Measurements from ENCODE around the gene ROR1. TPM values are rescaled to one million over a fixed set of nuclear protein-coding genes. Genes with fewer than 3 reads are reported as not detected.
"Not testable (repeated sequence)": the region's sequence is repeated elsewhere in the genome, so short reads cannot be mapped to it uniquely, and the experiment has no call there.

ROR1 gene
- total RNA-seq, 1 donor: 0.10 TPM

DNA sequence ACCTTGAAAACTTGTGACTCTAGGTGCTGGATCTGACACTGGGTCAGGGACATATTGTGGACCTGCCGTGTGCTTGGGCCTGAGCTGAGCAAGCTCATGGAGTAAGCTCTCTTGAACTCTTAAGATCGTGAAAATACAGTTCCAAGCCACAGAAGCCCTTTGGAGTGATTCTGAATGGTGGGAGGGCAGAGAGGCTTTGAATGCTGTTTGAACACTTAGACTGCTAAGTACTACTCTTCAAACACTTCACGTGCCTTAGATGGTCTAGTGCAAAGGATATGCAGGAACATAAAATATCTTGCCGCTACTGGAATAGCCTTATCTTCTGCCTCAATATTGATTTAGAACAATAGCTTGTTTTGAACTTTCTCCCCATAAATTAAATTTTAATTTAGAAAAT, 21.6 kb downstream of the ROR1 start:
- Histone ChIP-seq H3K4me3 (ENCODE audit: low read length) (no peak overlapping the region), H3K27me3 (ENCODE audit: insufficient read depth, low read length) (no peaks in the 10 kb centered on the region), H3K9me3 (ENCODE audit: low read depth, low read length) (no peaks in the 10 kb centered on the region), H3K4me1 (ENCODE audit: insufficient read depth, low read length) (no peaks in the 10 kb centered on the region)

DNA sequence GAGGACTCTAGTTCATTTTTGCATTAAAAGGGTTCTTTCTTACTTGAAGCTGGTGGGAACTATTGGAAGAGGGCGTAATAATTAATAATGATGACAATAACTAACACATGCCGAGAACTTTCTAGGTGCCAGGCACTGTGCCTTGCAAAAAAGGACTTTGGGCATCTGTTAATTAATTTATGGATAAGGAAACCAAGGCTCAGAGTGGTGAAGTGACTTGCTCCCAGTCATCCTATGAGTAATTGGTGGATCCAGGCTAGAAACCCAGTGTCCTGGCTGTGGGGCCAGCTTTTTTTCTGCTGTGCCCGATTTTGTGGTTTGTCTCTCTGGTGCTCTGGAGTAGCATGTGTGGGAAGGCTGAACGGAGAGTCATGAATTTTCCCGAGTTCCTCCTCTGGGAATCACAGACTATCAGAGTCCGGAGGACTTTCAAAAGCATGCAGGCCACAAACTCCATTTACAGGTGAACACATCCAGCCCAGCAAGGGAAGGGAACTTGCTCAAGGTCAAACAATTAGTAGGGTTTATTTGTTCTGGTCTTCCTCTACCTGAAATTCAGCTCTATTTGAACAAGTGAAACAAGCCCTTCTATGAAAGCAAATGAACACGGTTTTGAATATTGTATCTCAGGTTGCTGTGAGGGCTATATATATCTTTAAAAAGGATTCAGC, 23.4 kb downstream of the ROR1 start:
- Histone ChIP-seq H3K4me3 (ENCODE audit: low read length) (no peak overlapping the region), H3K9me3 (ENCODE audit: low read depth, low read length) (no peaks in the 10 kb centered on the region), H3K4me1 (ENCODE audit: insufficient read depth, low read length) (no peaks in the 10 kb centered on the region), H3K27me3 (ENCODE audit: insufficient read depth, low read length) (no peaks in the 10 kb centered on the region)

DNA sequence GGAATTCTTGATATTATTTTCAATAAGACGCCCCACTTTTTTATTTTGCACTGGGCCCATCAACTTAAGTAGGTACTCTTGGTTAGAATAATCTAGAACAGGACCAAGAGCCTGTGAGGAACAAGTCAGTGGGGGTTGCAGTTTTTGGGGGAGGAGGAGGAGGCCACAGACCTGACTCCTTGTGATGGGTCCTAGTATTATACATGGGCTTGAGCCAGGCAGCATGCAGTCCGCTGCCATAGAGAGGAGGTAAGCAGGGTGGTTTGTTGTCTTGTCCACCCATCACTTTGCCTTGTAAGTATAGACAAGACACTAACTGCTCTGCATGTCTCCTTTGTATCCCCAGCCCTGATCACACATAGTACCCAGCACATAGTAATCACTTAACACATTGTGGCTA, 24.5 kb downstream of the ROR1 start:
- no peaks in the 10 kb centered on the region for H3K9me3 ChIP-seq (ENCODE audit: low read depth, low read length)
- no peaks in the 10 kb centered on the region for H3K27me3 ChIP-seq (ENCODE audit: insufficient read depth, low read length)
- H3K4me1 ChIP-seq (ENCODE audit: insufficient read depth, low read length): no peaks in the 10 kb centered on the region
- H3K4me3 ChIP-seq (ENCODE audit: low read length): no peak overlapping the region

DNA sequence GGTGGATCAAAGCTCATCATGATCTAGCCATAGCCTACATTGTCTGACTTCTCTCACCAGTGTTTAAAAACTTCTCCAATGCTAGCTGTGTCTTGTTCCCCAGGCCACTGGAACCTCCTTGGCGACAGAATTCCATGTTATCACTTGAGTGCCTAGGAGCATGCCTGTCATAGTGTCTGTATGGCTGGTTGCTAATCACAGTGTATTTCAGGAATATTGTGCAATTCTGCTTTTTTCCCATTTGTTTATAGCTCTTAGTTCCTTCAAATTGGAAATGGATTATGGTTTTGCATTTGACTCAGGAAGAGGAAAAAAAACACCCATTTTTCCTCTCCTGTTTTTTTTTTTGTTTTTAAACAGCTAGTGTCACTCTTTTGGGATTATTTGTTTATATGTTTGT, 25.5 kb downstream of the ROR1 start:
- H3K27me3 ChIP-seq (ENCODE audit: insufficient read depth, low read length): no peaks in the 10 kb centered on the region
- H3K9me3 ChIP-seq (ENCODE audit: low read depth, low read length): no peaks in the 10 kb centered on the region
- no peaks in the 10 kb centered on the region for H3K4me1 ChIP-seq (ENCODE audit: insufficient read depth, low read length)
- no peak overlapping the region for H3K4me3 ChIP-seq (ENCODE audit: low read length)

DNA sequence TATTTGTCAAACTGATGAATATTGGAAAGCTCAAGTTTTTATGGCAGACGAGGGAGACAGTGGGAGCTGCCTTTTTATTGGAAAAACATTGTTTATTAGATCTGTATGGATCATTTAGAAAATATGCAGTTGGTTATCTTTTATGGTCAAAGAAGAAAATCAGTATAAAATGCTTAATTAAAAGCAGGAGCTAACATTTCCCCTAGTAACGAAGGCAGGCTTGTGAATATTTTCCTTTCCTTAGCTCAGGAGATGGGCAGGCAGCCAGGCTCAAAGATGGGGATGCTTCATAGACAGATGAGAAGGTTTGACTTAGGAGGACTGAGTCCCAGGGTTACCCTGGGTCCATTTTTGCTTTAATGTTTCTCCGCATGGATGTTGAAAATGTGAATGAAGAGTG, 26.0 kb downstream of the ROR1 start:
- Histone ChIP-seq H3K27me3 (ENCODE audit: insufficient read depth, low read length) (no peaks in the 10 kb centered on the region), H3K9me3 (ENCODE audit: low read depth, low read length) (no peaks in the 10 kb centered on the region), H3K4me1 (ENCODE audit: insufficient read depth, low read length) (no peaks in the 10 kb centered on the region), H3K4me3 (ENCODE audit: low read length) (no peak overlapping the region)

DNA sequence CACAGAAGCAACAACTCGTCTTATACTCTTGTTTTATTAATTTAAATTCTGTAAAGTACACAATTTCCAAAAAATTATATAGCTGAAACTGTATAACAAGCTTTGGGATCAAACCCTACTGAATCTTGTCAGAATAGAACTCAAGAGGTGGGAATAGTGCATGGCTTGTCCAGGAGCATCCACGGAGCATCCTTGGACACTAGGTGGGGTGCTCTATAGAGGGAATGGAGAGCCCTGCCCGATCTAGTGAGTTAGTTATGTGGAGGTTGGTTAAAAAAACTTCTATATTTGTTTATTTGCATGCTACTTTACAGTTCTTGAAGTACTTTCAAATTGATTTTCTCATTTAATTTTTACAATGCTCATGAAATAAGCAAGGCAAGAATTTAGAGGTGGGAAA, 28.3 kb downstream of the ROR1 start:
- no peaks in the 10 kb centered on the region for H3K4me1 ChIP-seq (ENCODE audit: insufficient read depth, low read length)

DNA sequence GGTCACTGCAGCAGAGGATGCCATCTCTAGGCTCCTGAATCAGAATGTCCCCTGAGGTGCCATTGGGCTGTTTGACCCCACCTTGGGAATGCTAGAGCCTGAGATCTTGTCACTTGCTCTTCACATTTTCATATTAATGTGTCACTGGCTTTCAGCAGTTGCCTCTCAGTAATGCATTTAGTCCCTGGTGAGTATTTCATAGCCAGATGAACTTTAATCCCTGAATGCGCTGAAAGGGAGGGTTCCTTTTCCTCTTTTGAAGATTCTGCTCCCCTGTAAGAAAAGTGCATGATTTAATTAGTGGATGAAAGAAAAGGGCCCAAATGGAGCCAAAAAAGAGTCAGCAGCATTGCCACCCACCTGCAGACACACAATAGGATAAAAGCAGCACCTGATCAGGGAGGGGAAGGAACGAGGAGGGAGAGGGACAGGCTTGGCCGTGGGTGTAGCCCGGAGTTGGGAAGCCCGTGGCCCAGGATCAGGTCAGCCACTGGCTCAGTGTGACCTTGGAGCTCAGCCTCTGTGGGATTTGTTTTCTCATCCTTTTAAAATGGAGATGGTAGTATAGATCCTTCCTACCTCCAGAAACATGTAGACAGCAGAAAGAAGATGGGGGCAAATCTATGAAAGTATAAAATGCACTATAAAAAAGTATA, 31.1 kb downstream of the ROR1 start:
- Histone ChIP-seq H3K27me3 (ENCODE audit: insufficient read depth, low read length) (no peaks in the 10 kb centered on the region), H3K4me3 (ENCODE audit: low read length) (no peak overlapping the region), H3K4me1 (ENCODE audit: insufficient read depth, low read length) (no peaks in the 10 kb centered on the region), H3K9me3 (ENCODE audit: low read depth, low read length) (no peaks in the 10 kb centered on the region)

More for the DNA sequence above, 28.3 kb downstream of the ROR1 start:
- Histone ChIP-seq H3K4me3 (ENCODE audit: low read length) (no peak overlapping the region), H3K9me3 (ENCODE audit: low read depth, low read length) (no peaks in the 10 kb centered on the region), H3K27me3 (ENCODE audit: insufficient read depth, low read length) (no peaks in the 10 kb centered on the region)

DNA sequence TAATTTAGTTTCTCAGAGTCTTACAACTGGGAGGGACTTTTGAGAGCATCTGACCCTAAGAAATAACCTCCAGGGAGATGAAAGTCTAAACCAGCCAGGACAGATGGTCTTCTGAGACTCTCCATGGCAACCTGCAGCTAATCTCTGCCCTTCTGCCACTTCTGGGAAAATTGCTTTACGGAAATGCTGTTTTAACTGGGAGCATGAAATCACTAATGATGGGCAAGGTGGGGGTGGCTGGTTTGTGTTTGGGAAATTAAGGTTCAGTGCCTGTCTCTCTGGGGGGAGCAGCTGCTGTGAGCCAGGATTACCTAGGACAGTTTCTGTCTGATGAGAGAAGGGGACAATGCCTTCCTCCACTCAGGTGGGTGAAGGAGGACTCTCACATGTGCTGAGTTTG, 33.2 kb downstream of the ROR1 start:
- no peaks in the 10 kb centered on the region for H3K4me1 ChIP-seq (ENCODE audit: insufficient read depth, low read length)
- no peaks in the 10 kb centered on the region for H3K27me3 ChIP-seq (ENCODE audit: insufficient read depth, low read length)
- no peak overlapping the region for H3K4me3 ChIP-seq (ENCODE audit: low read length)
- H3K9me3 ChIP-seq (ENCODE audit: low read depth, low read length): no peaks in the 10 kb centered on the region

DNA sequence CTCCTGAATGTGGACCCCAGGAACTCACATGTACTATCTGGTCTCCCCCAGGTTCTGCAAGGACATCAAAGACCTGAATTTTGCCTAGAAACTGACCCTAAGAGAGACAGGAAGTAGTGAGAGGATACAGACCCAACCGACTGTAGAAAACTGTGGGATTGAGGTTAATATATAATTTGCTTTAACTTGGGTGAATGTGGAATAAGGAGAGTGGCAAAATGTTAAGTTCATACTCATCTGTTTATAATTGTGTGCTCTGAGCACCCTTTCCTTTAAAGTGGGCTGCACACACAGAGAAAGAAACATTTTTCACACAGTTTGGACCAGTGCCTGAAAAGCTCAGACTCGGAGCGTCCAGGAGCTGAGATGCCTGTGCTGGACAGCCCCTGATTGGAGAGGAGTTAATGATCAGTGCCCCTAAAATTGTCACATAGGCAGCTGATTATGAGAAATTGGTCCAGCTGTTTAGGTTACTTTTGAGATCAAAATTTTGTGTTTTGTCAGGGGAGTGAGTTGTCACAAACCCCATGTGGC, 37.2 kb downstream of the ROR1 start:
- Histone ChIP-seq H3K4me3 (ENCODE audit: low read length) (no peak overlapping the region), H3K9me3 (ENCODE audit: low read depth, low read length) (no peaks in the 10 kb centered on the region), H3K27me3 (ENCODE audit: insufficient read depth, low read length) (no peaks in the 10 kb centered on the region), H3K4me1 (ENCODE audit: insufficient read depth, low read length) (no peaks in the 10 kb centered on the region)

DNA sequence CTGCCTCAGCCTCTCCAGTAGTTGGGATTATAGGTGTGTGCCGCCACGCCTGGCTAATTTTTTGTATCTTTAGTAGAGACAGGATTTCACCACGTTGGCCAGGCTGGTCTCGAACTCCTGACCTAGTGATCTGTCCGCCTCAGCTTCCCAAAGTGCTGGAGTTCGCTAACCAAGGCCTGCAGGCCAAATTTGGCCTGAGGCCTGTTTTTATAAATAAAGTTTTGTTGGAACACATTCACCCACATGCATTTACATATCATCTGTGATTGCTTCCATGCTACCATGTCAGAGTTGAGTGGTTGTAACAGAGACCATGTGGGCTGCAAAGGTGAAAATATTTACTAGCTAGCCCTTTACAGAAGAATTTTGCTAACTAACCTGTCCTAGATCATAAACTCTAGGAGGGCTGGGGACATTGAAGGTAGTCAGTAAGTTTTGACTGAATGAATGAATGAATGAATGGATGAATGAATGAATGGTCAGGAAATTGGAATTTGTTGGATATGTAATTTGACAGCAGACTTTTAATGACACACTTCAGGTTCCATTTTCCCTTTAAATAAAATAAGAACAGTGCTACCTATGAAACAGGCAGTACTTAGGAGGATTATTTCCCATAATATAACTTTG, 38.4 kb downstream of the ROR1 start:
- no peaks in the 10 kb centered on the region for H3K9me3 ChIP-seq (ENCODE audit: low read depth, low read length)

DNA sequence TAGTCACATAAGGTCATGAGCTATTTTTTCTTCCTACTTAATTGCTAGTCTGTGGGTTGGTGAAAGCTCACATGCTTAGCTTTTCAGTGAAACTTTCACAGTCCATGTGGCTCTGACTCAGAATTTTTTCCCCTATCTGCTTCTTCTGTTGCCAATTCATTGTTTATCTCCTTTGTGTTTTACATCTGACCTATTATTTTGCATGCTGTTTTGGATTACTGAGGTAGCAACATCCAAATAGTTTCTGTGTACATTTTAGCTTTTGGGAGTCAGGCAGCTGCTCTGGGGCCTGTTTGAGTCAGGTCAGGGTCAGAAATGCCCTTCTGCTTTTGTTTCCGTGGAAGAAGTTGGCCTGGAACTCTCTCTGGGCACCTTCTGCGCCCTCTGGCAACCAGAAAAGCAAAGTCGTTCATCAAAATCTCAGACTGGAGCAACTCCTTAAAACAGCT, 40.0 kb downstream of the ROR1 start:
- H3K4me3 ChIP-seq (ENCODE audit: low read length): no peak overlapping the region
- H3K27me3 ChIP-seq (ENCODE audit: insufficient read depth, low read length): no peaks in the 10 kb centered on the region
- no peaks in the 10 kb centered on the region for H3K4me1 ChIP-seq (ENCODE audit: insufficient read depth, low read length)
- no peaks in the 10 kb centered on the region for H3K9me3 ChIP-seq (ENCODE audit: low read depth, low read length)

More for the DNA sequence above, 38.4 kb downstream of the ROR1 start:
- no peak overlapping the region for H3K4me3 ChIP-seq (ENCODE audit: low read length)
- no peaks in the 10 kb centered on the region for H3K27me3 ChIP-seq (ENCODE audit: insufficient read depth, low read length)
- no peaks in the 10 kb centered on the region for H3K4me1 ChIP-seq (ENCODE audit: insufficient read depth, low read length)

DNA sequence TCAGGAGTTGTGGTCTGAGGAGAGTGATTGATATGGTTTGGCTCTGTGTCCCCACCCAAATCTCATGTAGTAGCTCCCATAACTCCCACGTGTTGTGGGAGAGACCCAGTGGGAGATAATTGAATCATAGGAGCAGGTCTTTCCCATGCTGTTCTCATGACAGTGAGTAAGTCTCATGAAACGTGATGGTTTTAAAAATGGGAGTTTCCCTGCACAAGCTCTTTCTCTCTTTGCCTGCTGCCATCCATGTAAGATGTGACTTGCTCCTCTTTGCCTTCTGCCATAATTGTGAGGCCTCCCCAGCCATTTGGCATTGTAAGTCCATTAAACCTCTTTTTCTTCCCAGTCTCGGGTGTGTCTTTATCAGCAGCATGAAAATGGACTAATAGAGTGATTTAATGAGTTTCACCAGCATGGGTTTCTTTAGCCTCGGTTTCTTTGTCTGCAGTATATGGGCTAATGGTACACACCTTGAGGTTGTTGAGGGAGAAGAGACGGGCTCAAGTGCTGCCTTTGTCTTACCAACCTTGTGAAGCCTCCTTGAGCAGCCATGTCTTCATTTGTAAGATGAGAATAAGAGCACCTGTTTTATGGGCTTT, 42.5 kb downstream of the ROR1 start:
- H3K9me3 ChIP-seq (ENCODE audit: low read depth, low read length); H3K4me1 ChIP-seq (ENCODE audit: insufficient read depth, low read length); H3K4me3 ChIP-seq (ENCODE audit: low read length); H3K27me3 ChIP-seq (ENCODE audit: insufficient read depth, low read length): not testable (repeated sequence)

DNA sequence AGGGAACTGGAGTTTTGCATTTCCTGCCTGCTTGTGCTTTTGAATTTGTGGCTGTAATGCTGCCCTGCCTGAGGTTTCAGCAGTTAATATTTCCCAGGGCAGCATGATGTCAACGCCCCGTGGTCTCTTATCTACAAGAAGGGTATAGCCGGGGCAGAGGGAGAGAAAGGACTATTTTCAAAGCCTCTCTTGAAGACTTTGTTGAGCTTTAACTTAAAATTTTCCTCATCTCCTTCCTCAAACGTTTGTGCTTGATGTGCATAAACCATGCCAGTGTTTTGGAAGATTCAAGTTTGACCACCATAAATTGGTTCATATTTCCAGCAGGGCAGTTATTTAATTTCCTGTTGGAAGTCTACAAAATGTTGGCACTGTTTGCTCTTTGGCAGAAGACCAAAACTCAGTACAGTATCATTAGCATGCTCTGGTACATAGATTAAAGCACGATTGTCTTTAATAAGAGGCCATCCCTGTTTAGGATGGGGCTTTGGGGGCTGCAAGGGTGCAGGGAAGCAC, 43.4 kb downstream of the ROR1 start:
- Histone ChIP-seq H3K9me3 (ENCODE audit: low read depth, low read length) (no peaks in the 10 kb centered on the region), H3K4me3 (ENCODE audit: low read length) (no peak overlapping the region), H3K27me3 (ENCODE audit: insufficient read depth, low read length) (no peaks in the 10 kb centered on the region), H3K4me1 (ENCODE audit: insufficient read depth, low read length) (peaks cover 4% of the 10 kb centered on the region)

DNA sequence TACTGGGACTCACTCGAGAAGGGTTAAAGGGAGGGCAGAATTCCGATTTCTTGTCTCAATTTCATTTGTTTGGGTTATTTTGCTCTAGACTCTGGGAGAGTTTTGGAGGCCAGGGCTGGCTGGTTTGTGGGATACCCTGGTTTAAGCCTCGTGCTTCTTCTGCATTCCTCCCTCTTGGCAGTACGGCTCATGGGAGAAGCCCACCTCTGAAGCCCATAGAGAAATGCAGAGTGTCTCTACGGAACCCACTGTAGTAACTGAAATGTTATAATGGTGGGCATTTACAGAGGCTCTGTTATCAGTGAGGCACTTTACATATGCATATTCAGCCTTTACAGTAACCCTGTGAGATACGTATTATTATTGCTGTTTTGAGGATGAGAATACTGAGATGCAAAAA, 43.9 kb downstream of the ROR1 start:
- Histone ChIP-seq H3K4me1 (ENCODE audit: insufficient read depth, low read length) (peaks cover 4% of the 10 kb centered on the region), H3K4me3 (ENCODE audit: low read length) (no peak overlapping the region), H3K9me3 (ENCODE audit: low read depth, low read length) (no peaks in the 10 kb centered on the region), H3K27me3 (ENCODE audit: insufficient read depth, low read length) (no peaks in the 10 kb centered on the region)

Data from mononuclear cell (primary cell).